PC-3 (cell line): Measurements from ENCODE around the gene CLDN8. TPM values are rescaled to one million over a fixed set of nuclear protein-coding genes. Genes with fewer than 3 reads are reported as not detected.

Experiments
- ATAC-seq: fragments of 200-7000 bp; cut with Tn5 transposase; 2 replicates; pipeline ENCODE4 v1.9.1; 2020; ENCODE audit warnings: mild to moderate bottlenecking, moderate library complexity
- BruUV-seq: library from RNA; stranded (reverse); fragments of 400-500 nt; replicated peaks from 2 replicates; lab custom pipeline; 2021; lab: Mats Ljungman, UMichigan
- CTCF ChIA-PET: fragments of 300-600 bp; sonication (Branson Sonifier 250); formaldehyde crosslinking; loops from one replicate; lab custom pipeline; 2022; ENCODE audit warnings: antibody characterized with exemption; lab: Charles Lee
- POLR2A ChIA-PET: fragments of 300-600 bp; sonication (Branson Sonifier 250); formaldehyde crosslinking; loops from one replicate; lab custom pipeline; 2022; ENCODE audit warnings: antibody characterized with exemption; ENCODE audit not compliant: unreplicated experiment; lab: Charles Lee
- DNase-seq: peaks from one replicate; pipeline ENCODE4 v3.0.0-alpha.2; 2015
- H2AFZ ChIP-seq: fragments of 300-600 bp; sonication (generic); 2 replicates; pipeline ENCODE4 v1.6.0; 2016; ENCODE audit warnings: antibody characterized with exemption, low read length
- H3F3A ChIP-seq: fragments of 300-600 bp; sonication (generic); one replicate; pipeline ENCODE4 v1.6.0; 2017; ENCODE audit warnings: antibody characterized with exemption, low read length, control low read depth, mild to moderate bottlenecking; ENCODE audit not compliant: unreplicated experiment
- H3K27ac ChIP-seq: fragments of 300-600 bp; sonication (generic); 2 replicates; pipeline ENCODE4 v1.5.1; 2016; ENCODE audit warnings: mild to moderate bottlenecking, low read length
- H3K27me3 ChIP-seq: fragments of 300-600 bp; sonication (generic); 2 replicates; pipeline ENCODE4 v1.6.1; 2016; ENCODE audit warnings: low read length, mixed read lengths
- H3K36me3 ChIP-seq: fragments of 300-600 bp; sonication (generic); 2 replicates; pipeline ENCODE4 v1.6.1; 2016; ENCODE audit warnings: low read depth, mixed run types, low read length, mixed read lengths
- H3K4me1 ChIP-seq: fragments of 300-600 bp; sonication (generic); 2 replicates; pipeline ENCODE4 v1.5.1; 2016; ENCODE audit warnings: low read length; ENCODE audit not compliant: insufficient read depth
- H3K4me2 ChIP-seq: fragments of 300-600 bp; sonication (generic); 2 replicates; pipeline ENCODE4 v1.6.0; 2016; ENCODE audit warnings: low read length
- H3K4me3 ChIP-seq: fragments of 300-600 bp; sonication (generic); 2 replicates; pipeline ENCODE4 v1.5.1; 2016; ENCODE audit warnings: mild to moderate bottlenecking, low read length, mixed read lengths
- H3K79me2 ChIP-seq: fragments of 300-600 bp; sonication (generic); 2 replicates; pipeline ENCODE4 v1.6.1; 2017; ENCODE audit warnings: low read length, mixed read lengths
- H3K9ac ChIP-seq: fragments of 300-600 bp; sonication (generic); 2 replicates; pipeline ENCODE4 v1.6.0; 2016; ENCODE audit warnings: mild to moderate bottlenecking, low read length
- H3K9me2 ChIP-seq: fragments of 300-600 bp; sonication (generic); replicated peaks from 2 replicates; pipeline ENCODE4 v1.6.1; 2016; ENCODE audit warnings: mixed run types, low read length, mixed read lengths
- H3K9me3 ChIP-seq: fragments of 300-600 bp; sonication (generic); 2 replicates; pipeline ENCODE4 v1.6.1; 2016; ENCODE audit warnings: low read length, mixed read lengths
- H4K20me1 ChIP-seq: fragments of 300-600 bp; sonication (generic); 2 replicates; pipeline ENCODE4 v1.6.1; 2016; ENCODE audit warnings: low read length, mixed read lengths
- EZH2 ChIP-seq: fragments of 300-600 bp; sonication (generic); IDR thresholded peaks from one replicate; pipeline ENCODE4 v1.6.1; 2017; ENCODE audit warnings: antibody characterized with exemption, mild to moderate bottlenecking, low read length; ENCODE audit not compliant: unreplicated experiment
- EZH2phosphoT487 ChIP-seq: fragments of 300-600 bp; sonication (generic); IDR thresholded peaks from 2 replicates; pipeline ENCODE4 v1.6.1; 2018; ENCODE audit warnings: mild to moderate bottlenecking, antibody characterized with exemption, low read length, borderline replicate concordance
- intact Hi-C: fragments of 100-400 bp; cut with micrococcal nuclease; formaldehyde crosslinking; loops from 2 replicates; pipeline ENCODE4 v1.9.0; 2023
- total RNA-seq: library from RNA; depleted of rRNA; stranded (reverse); fragments of >200 nt; gene quantifications from 2 replicates; pipeline ENCODE4 v1.2.3, GENCODE V29; 2014
- TF ChIP-seq, protein P1 (sequence below): fragments of 300-600 bp; sonication (generic); conservative IDR thresholded peaks from 2 replicates; pipeline ENCODE4 v1.5.1; 2017; ENCODE audit warnings: antibody characterized with exemption, low read depth, mild to moderate bottlenecking, low read length

The CLDN8 gene
- total RNA-seq, 1 experiment from 2014 or later, result 1.5 TPM

DNA sequence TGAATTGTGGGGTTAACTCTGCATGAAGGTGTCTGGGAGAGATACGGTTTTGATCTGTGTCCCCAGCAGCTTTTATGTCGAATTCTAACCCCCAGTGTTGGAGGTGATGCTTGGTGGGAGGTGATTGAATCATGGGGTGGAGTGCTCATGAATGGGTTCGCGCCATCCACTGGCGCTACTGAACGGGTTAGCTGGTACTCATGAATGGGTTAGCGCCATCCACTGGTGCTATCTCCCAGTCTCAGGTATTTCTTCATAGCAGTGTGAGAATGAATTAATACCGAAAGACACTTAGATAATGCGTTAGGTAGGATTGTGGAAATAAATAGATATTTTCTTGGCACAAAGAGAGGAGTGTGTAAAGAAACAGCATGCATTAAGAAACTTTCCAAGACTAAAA, 32.9 kb upstream of the CLDN8 start:
- POLR2A ChIA-PET, result no interaction called here
- no peak overlapping the region for H3K4me3 ChIP-seq
- H3K9me3 ChIP-seq, result no peaks in the 10 kb centered on the region
- no TSS peak for BruUV-seq
- H3K4me1 ChIP-seq, result no peaks in the 10 kb centered on the region
- no peaks in the 10 kb centered on the region for H3K9me2 ChIP-seq
- no peak overlapping the region for H3K27ac ChIP-seq
- H3K4me2 ChIP-seq, result no peak overlapping the region
- TF ChIP-seq, protein P1, sequence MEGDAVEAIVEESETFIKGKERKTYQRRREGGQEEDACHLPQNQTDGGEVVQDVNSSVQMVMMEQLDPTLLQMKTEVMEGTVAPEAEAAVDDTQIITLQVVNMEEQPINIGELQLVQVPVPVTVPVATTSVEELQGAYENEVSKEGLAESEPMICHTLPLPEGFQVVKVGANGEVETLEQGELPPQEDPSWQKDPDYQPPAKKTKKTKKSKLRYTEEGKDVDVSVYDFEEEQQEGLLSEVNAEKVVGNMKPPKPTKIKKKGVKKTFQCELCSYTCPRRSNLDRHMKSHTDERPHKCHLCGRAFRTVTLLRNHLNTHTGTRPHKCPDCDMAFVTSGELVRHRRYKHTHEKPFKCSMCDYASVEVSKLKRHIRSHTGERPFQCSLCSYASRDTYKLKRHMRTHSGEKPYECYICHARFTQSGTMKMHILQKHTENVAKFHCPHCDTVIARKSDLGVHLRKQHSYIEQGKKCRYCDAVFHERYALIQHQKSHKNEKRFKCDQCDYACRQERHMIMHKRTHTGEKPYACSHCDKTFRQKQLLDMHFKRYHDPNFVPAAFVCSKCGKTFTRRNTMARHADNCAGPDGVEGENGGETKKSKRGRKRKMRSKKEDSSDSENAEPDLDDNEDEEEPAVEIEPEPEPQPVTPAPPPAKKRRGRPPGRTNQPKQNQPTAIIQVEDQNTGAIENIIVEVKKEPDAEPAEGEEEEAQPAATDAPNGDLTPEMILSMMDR, result no peak; the same call in 1 of the 2 replicates
- no peak for TF ChIP-seq EZH2phosphoT487
- TF ChIP-seq EZH2, result no peak
- intact Hi-C loops, result no loop called here
- H4K20me1 ChIP-seq, result no peaks in the 10 kb centered on the region
- no peak overlapping the region for H3K9ac ChIP-seq
- no peaks in the 10 kb centered on the region for H3K79me2 ChIP-seq
- ATAC-seq (no peak), DNase-seq (no peak)
- CTCF ChIA-PET, result no interaction called here
- H3F3A ChIP-seq, result no peaks in the 10 kb centered on the region
- H3K27me3 ChIP-seq, result peaks cover 15% of the 10 kb centered on the region; the same call in 1 of the 2 replicates
- no peaks in the 10 kb centered on the region for H3K36me3 ChIP-seq
- H2AFZ ChIP-seq, result no peak overlapping the region

DNA sequence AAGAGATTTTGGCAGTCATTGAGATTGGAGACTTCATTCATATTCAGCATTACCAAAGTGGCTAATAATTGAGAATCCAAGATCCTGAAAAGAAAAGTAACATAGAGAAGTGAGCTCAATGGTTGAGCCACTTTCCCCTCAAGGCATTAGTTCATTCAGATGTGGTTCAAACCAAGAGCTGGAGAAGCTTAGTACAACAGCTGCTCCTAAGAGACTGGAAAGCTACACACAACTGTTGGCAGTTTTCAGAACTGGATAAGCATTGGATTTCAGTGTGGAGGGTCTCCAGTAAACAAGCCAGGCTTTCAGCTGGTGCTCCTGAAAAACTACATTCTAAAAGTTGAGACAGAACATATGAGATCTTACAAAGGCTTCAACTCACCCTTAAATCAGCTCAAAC, 29.2 kb upstream of the CLDN8 start:
- intact Hi-C loops, result no loop called here
- no peaks in the 10 kb centered on the region for H3K4me1 ChIP-seq

DNA sequence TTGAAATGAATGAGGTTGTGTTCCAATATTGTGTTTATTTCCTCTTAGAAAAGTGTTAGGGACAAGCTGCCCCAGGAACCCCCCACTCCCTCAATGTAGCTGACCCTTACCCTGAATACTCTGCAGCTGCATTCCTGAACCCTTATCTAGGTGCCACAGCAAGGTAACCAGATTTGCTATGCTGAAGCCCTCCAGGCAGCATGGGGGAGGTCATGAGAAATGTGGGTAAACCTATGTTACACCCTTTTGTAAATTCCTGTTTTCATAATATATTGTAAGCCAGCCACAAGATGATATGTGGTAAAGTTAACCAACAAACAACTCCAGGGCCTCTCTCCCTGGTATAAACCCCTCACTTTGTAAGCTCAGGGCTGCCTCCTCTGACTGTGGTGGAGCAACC, 27.8 kb upstream of the CLDN8 start:
- Histone ChIP-seq H3K4me1 (no peaks in the 10 kb centered on the region), H3F3A (no peaks in the 10 kb centered on the region), H3K27me3 (0 out of 2 replicates have a peak, but pooled peaks cover 7% of the 10 kb centered on the region), H3K9me2 (no peaks in the 10 kb centered on the region), H3K9ac (no peak overlapping the region), H3K79me2 (no peaks in the 10 kb centered on the region), H3K4me2 (no peak overlapping the region), H3K9me3 (no peaks in the 10 kb centered on the region), H4K20me1 (no peaks in the 10 kb centered on the region), H3K27ac (no peak overlapping the region), H3K36me3 (no peaks in the 10 kb centered on the region), H2AFZ (no peak overlapping the region), H3K4me3 (no peak overlapping the region)
- ChIA-PET POLR2A (no interaction called here), CTCF (interaction anchor here (0.6 to 0.7 kb wide), 2 partner anchors 179 to 862 kb away, joined by 3 to 4 read pairs; no protein-coding TSS in a partner anchor)
- DNase-seq (no peak), ATAC-seq (no peak)
- BruUV-seq, result no TSS peak
- TF ChIP-seq, protein P1, result no peak
- TF ChIP-seq EZH2 (no peak), EZH2phosphoT487 (no peak)
- intact Hi-C loops, result no loop called here

More for the DNA sequence above, 29.2 kb upstream of the CLDN8 start:
- Histone ChIP-seq H3K36me3 (no peaks in the 10 kb centered on the region), H3K4me2 (no peak overlapping the region), H3K9me2 (no peaks in the 10 kb centered on the region), H3K9me3 (no peaks in the 10 kb centered on the region), H2AFZ (no peak overlapping the region), H4K20me1 (no peaks in the 10 kb centered on the region), H3K27me3 (peaks cover 13% of the 10 kb centered on the region; the same call in 1 of the 2 replicates), H3K4me3 (no peak overlapping the region), H3K27ac (no peak overlapping the region), H3F3A (no peaks in the 10 kb centered on the region), H3K79me2 (no peaks in the 10 kb centered on the region), H3K9ac (no peak overlapping the region)
- ChIA-PET CTCF (no interaction called here), POLR2A (no interaction called here)
- no peak for TF ChIP-seq EZH2phosphoT487
- TF ChIP-seq EZH2, result no peak
- TF ChIP-seq, protein P1, result no peak
- no peak for DNase-seq
- BruUV-seq, result no TSS peak
- ATAC-seq, result no peak
